Testis (tissue), 2 donors: Measurements from ENCODE around the gene SBSN.

Source experiments
- CTCF ChIP-seq, 3 experiments: fragments of 450-650 bp in 2 of 3; fragments of 200-600 bp in 1 of 3; sonication (generic) in 1 of 3; IDR thresholded peaks; one replicate each; pipeline ENCODE4 v1.5.1; 2016 to 2019; ENCODE audit warnings: antibody characterized with exemption in 3 of 3, mild to moderate bottlenecking in 2 of 3, moderate library complexity in 1 of 3
- POLR2A ChIP-seq: fragments of 450-650 bp; IDR thresholded peaks from one replicate; pipeline ENCODE4 v1.6.1; 2017; ENCODE audit warnings: antibody characterized with exemption, mild to moderate bottlenecking, moderate library complexity

- TF ChIP-seq CTCF (IDR thresholded peaks at IDR 0.05) (no peak), POLR2A (no peak)
These were observed 36.2 kb downstream of the SBSN start for GRCh38 chr19:35491836-35492360.
